WTC11 (cell line): ENCODE data around the gene PHRF1. TPM values are rescaled to one million over a fixed set of nuclear protein-coding genes. Genes with fewer than 3 reads are reported as not detected.

ENCODE experiments used
- ATAC-seq: fragments of 200-7000 bp; cut with Tn5 transposase; 2 replicates; pipeline ENCODE4 v1.10.0; 2021; ENCODE audit warnings: mild to moderate bottlenecking, moderate library complexity
- CTCF ChIA-PET: fragments of 300-600 bp; sonication (Branson Sonifier 250); formaldehyde crosslinking; loops from one replicate; lab custom pipeline; 2021; ENCODE audit warnings: antibody characterized with exemption; lab: Charles Lee
- POLR2A ChIA-PET: fragments of 350-600 bp; sonication (Branson Sonifier 250); formaldehyde crosslinking; loops from one replicate; lab custom pipeline; 2021; ENCODE audit warnings: antibody characterized with exemption; lab: Charles Lee
- DNase-seq: peaks from one replicate; pipeline ENCODE4 v3.0.0; 2021; ENCODE audit warnings: low spot score
- H3K27ac Mint-ChIP-seq: 2 replicates; pipeline ENCODE4 v1.8.0; 2021; ENCODE audit warnings: mixed read lengths
- H3K27me3 Mint-ChIP-seq: 2 replicates; pipeline ENCODE4 v1.8.0; 2021; ENCODE audit warnings: low read depth, mild to moderate bottlenecking, moderate library complexity, mixed read lengths
- H3K36me3 Mint-ChIP-seq: 2 replicates; pipeline ENCODE4 v1.8.0; 2021; ENCODE audit warnings: mixed read lengths
- H3K4me1 Mint-ChIP-seq: 2 replicates; pipeline ENCODE4 v1.8.0; 2022; ENCODE audit warnings: mixed read lengths
- H3K4me3 Mint-ChIP-seq: 2 replicates; pipeline ENCODE4 v1.8.0; 2021; ENCODE audit warnings: mild to moderate bottlenecking, moderate library complexity, mixed read lengths
- H3K9me3 Mint-ChIP-seq: 2 replicates; pipeline ENCODE4 v1.8.0; 2021; ENCODE audit warnings: mixed read lengths
- EMX1 ChIP-seq: fragments of 250-450 bp; sonication (Bioruptor Pico); IDR thresholded peaks from 2 replicates; pipeline ENCODE4 v1.8.0; 2021; ENCODE audit warnings: mild to moderate bottlenecking
- FOXP1 ChIP-seq: sonication (generic); formaldehyde crosslinking; IDR thresholded peaks from 2 replicates; pipeline ENCODE4 v1.8.0; 2022; ENCODE audit warnings: missing genetic modification reagents, mild to moderate bottlenecking, moderate library complexity, borderline replicate concordance
- GABPB1 ChIP-seq: sonication (generic); formaldehyde crosslinking; IDR thresholded peaks from 2 replicates; pipeline ENCODE4 v1.8.1; 2023; ENCODE audit warnings: mild to moderate bottlenecking, missing genetic modification reagents
- GTF2I ChIP-seq: fragments of 250-450 bp; sonication (Bioruptor Pico); conservative IDR thresholded peaks from 2 replicates; pipeline ENCODE4 v1.4.0; 2021; ENCODE audit warnings: mild to moderate bottlenecking
- JAZF1 ChIP-seq: fragments of 250-450 bp; sonication (Bioruptor Pico); IDR thresholded peaks from 2 replicates; pipeline ENCODE4 v1.9.0; 2021; ENCODE audit warnings: moderate library complexity, mild to moderate bottlenecking, inconsistent platforms
- NFATC4 ChIP-seq: fragments of 250-450 bp; sonication (Bioruptor Pico); IDR thresholded peaks from 2 replicates; pipeline ENCODE4 v1.9.0; 2021; ENCODE audit warnings: mild to moderate bottlenecking
- PRRX2 ChIP-seq: fragments of 250-450 bp; sonication (Bioruptor Pico); IDR thresholded peaks from 2 replicates; pipeline ENCODE4 v1.8.0; 2021; ENCODE audit warnings: mild to moderate bottlenecking
- SMAD4 ChIP-seq: sonication (generic); formaldehyde crosslinking; IDR thresholded peaks from 2 replicates; pipeline ENCODE4 v1.8.0; 2022; ENCODE audit warnings: mild to moderate bottlenecking, missing genetic modification reagents
- SOX15 ChIP-seq: fragments of 250-450 bp; sonication (Bioruptor Pico); IDR thresholded peaks from 2 replicates; pipeline ENCODE4 v1.9.0; 2021; ENCODE audit warnings: mild to moderate bottlenecking
- ZBTB21 ChIP-seq: sonication (generic); formaldehyde crosslinking; IDR thresholded peaks from 2 replicates; pipeline ENCODE4 v1.8.1; 2023; ENCODE audit warnings: mild to moderate bottlenecking, missing genetic modification reagents, borderline replicate concordance
- ZNF263 ChIP-seq: sonication (generic); formaldehyde crosslinking; IDR thresholded peaks from 2 replicates; pipeline ENCODE4 v1.8.1; 2022; ENCODE audit warnings: low read depth, mild to moderate bottlenecking, moderate library complexity, missing genetic modification reagents
- ZNF396 ChIP-seq: fragments of 250-450 bp; sonication (Bioruptor Pico); IDR thresholded peaks from 2 replicates; pipeline ENCODE4 v1.8.0; 2021; ENCODE audit warnings: mild to moderate bottlenecking, moderate library complexity, borderline replicate concordance
- ZNF671 ChIP-seq: fragments of 250-450 bp; sonication (Bioruptor Pico); IDR thresholded peaks from 2 replicates; pipeline ENCODE4 v1.8.0; 2021; ENCODE audit warnings: mild to moderate bottlenecking
- total RNA-seq: library from RNA; stranded (reverse); gene quantifications from 3 replicates; pipeline ENCODE4 v1.2.3, GENCODE V29; 2021
- TF ChIP-seq, protein P1 (sequence below): sonication (generic); formaldehyde crosslinking; IDR thresholded peaks from 2 replicates; pipeline ENCODE4 v1.8.1; 2023; ENCODE audit warnings: mild to moderate bottlenecking, moderate library complexity, missing genetic modification reagents
- TF ChIP-seq, protein P2 (sequence below): sonication (generic); formaldehyde crosslinking; IDR thresholded peaks from 2 replicates; pipeline ENCODE4 v1.8.0; 2023; ENCODE audit warnings: missing genetic modification reagents
- TF ChIP-seq, protein P3 (sequence below): sonication (generic); formaldehyde crosslinking; IDR thresholded peaks from 2 replicates; pipeline ENCODE4 v1.8.1; 2023; ENCODE audit warnings: mild to moderate bottlenecking, missing genetic modification reagents
- TF ChIP-seq, protein P4 (sequence below): sonication (generic); formaldehyde crosslinking; IDR thresholded peaks from 2 replicates; pipeline ENCODE4 v1.8.1; 2022; ENCODE audit warnings: missing genetic modification reagents, borderline replicate concordance
- TF ChIP-seq, protein P5 (sequence below): sonication (generic); formaldehyde crosslinking; IDR thresholded peaks from 2 replicates; pipeline ENCODE4 v1.8.0; 2022; ENCODE audit warnings: mild to moderate bottlenecking, missing genetic modification reagents

Gene PHRF1
- total RNA-seq, 1 experiment from 2014 or later, result 46.9 TPM

DNA sequence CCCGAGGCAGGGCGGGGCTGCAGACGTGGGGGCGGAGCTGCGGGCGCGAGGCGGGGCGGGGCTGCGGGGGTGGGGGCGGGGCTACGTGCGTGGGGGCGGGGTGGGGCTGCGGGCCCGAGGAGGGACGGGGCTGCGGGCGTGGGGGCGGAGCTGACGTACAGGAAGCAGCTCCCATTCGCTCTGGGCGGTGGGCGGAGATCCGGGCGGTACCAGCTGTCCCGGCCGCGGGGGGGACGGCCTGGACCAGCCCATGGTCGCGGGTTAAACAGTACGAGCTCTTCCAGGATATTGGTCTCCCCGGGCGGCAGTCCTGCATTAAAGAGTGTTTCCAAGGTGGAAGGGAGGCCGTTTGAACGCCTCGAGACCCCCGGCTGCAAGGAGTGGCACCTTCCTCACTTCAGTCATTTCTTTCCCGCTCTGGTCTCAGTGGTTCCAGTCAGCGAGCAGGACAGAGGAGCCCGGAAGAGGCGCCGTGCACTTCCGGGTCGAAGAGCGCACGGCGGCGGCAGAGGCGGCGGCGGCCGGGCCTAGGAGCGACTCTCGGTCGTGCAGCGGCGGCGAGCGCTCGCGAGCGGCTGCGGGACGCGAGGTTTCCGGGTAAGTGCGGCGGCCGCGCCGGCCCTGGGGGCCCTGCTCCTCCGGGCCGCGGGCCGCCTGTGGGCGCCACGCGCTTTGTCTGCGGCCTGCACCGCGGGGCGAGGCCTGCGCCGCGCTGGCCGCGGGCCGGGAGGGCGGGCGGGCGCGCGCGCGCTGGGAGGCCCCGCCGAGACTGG is at the start of gene PHRF1 (continued):
- TF ChIP-seq, protein P1, sequence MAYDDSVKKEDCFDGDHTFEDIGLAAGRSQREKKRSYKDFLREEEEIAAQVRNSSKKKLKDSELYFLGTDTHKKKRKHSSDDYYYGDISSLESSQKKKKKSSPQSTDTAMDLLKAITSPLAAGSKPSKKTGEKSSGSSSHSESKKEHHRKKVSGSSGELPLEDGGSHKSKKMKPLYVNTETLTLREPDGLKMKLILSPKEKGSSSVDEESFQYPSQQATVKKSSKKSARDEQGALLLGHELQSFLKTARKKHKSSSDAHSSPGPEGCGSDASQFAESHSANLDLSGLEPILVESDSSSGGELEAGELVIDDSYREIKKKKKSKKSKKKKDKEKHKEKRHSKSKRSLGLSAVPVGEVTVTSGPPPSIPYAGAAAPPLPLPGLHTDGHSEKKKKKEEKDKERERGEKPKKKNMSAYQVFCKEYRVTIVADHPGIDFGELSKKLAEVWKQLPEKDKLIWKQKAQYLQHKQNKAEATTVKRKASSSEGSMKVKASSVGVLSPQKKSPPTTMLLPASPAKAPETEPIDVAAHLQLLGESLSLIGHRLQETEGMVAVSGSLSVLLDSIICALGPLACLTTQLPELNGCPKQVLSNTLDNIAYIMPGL (CRISPR knock-in tag), result no peak
- TF ChIP-seq, protein P2, sequence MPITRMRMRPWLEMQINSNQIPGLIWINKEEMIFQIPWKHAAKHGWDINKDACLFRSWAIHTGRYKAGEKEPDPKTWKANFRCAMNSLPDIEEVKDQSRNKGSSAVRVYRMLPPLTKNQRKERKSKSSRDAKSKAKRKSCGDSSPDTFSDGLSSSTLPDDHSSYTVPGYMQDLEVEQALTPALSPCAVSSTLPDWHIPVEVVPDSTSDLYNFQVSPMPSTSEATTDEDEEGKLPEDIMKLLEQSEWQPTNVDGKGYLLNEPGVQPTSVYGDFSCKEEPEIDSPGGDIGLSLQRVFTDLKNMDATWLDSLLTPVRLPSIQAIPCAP (CRISPR knock-in tag), result no peak
- TF ChIP-seq GABPB1 (CRISPR knock-in tag) (peak; percentile 67), EMX1 (CRISPR knock-in tag) (no peak), GTF2I (CRISPR knock-in tag) (no peak), NFATC4 (no peak), ZNF263 (CRISPR knock-in tag) (no peak), ZNF396 (CRISPR knock-in tag) (no peak), FOXP1 (CRISPR knock-in tag) (0 out of 2 replicates have a peak, but pooled peaks have one; percentile 19), SOX15 (CRISPR knock-in tag) (no peak), SMAD4 (no peak), ZNF671 (CRISPR knock-in tag) (no peak), JAZF1 (no peak), PRRX2 (CRISPR knock-in tag) (no peak)
- TF ChIP-seq, protein P3, sequence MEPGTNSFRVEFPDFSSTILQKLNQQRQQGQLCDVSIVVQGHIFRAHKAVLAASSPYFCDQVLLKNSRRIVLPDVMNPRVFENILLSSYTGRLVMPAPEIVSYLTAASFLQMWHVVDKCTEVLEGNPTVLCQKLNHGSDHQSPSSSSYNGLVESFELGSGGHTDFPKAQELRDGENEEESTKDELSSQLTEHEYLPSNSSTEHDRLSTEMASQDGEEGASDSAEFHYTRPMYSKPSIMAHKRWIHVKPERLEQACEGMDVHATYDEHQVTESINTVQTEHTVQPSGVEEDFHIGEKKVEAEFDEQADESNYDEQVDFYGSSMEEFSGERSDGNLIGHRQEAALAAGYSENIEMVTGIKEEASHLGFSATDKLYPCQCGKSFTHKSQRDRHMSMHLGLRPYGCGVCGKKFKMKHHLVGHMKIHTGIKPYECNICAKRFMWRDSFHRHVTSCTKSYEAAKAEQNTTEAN (CRISPR knock-in tag), result no peak
- TF ChIP-seq, protein P4, sequence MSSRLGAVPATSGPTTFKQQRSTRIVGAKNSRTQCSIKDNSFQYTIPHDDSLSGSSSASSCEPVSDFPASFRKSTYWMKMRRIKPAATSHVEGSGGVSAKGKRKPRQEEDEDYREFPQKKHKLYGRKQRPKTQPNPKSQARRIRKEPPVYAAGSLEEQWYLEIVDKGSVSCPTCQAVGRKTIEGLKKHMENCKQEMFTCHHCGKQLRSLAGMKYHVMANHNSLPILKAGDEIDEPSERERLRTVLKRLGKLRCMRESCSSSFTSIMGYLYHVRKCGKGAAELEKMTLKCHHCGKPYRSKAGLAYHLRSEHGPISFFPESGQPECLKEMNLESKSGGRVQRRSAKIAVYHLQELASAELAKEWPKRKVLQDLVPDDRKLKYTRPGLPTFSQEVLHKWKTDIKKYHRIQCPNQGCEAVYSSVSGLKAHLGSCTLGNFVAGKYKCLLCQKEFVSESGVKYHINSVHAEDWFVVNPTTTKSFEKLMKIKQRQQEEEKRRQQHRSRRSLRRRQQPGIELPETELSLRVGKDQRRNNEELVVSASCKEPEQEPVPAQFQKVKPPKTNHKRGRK (CRISPR knock-in tag), result no peak

DNA sequence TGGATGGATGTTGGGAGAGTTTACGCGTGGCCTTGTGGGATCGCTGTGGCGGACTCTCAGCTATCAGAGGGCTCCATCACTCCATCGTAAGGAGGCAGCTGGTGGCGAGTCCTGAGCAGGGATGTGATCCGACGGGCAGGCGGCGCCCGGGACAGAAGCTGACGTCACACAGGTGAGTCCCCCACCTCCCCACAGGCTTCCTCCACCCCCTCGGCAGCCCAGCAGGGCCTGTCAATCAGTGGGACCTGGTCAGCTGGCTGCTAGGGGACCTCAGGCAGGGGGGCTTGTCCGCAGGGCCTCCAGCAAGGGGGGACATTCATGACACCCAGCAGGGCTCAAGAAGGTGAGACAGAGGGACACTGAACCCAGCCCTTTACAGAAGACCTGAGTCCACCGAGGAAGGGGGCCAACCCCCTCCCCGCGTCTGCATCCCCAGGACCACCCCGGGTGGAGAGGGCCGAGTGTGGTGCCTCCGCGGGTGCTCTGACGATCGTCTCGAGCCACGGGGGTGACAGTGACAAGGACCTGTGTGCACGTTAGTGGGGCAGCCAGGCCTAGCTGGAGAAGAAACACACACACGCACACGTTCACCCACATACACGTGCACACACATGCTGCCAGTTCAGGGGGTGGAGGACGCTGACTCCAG is 48.0 kb upstream of the PHRF1 start:
- DNase-seq, result no peak
- H3K4me1 Mint-ChIP-seq, result no peaks in the 10 kb centered on the region
- ATAC-seq, result no peak
- TF ChIP-seq ZBTB21, result no peak
- TF ChIP-seq, protein P5, sequence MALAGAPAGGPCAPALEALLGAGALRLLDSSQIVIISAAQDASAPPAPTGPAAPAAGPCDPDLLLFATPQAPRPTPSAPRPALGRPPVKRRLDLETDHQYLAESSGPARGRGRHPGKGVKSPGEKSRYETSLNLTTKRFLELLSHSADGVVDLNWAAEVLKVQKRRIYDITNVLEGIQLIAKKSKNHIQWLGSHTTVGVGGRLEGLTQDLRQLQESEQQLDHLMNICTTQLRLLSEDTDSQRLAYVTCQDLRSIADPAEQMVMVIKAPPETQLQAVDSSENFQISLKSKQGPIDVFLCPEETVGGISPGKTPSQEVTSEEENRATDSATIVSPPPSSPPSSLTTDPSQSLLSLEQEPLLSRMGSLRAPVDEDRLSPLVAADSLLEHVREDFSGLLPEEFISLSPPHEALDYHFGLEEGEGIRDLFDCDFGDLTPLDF (CRISPR knock-in tag), result no peak
- TF ChIP-seq, all 79 proteins: peak for 0
- CTCF ChIA-PET, result no interaction called here
- POLR2A ChIA-PET, result no interaction called here
- Mint-ChIP-seq H3K27ac (no peak overlapping the region), H3K4me3 (no peak overlapping the region), H3K9me3 (peaks cover 7% of the 10 kb centered on the region), H3K36me3 (peaks cover 8% of the 10 kb centered on the region), H3K27me3 (peaks cover 5% of the 10 kb centered on the region)
